SW480 (cell line): Measurements from ENCODE around the gene CA10.

Experiments used
- DNase-seq: peaks from one replicate; pipeline ENCODE4 v3.0.0-alpha.2; 2016; ENCODE audit warnings: low spot score

CA10 gene

GRCh38 chr17:51676691-51677487 is 481.6 kb downstream of the CA10 start:
- DNase-seq, result no peak

GRCh38 chr17:51674579-51675255 is 483.8 kb downstream of the CA10 start:
- DNase-seq, result no peak

- no peak for DNase-seq
These were observed 485.4 kb downstream of the CA10 start for GRCh38 chr17:51673070-51673469.

- no peak for DNase-seq
These were observed 486.4 kb downstream of the CA10 start for GRCh38 chr17:51672065-51672464.

GRCh38 chr17:51670899-51671298 is 487.6 kb downstream of the CA10 start:
- DNase-seq, result no peak

GRCh38 chr17:51668963-51669246 is 489.6 kb downstream of the CA10 start:
- no peak for DNase-seq

- no peak for DNase-seq
These were observed 490.2 kb downstream of the CA10 start for GRCh38 chr17:51668155-51668962.

- no peak for DNase-seq
These were observed 490.8 kb downstream of the CA10 start for GRCh38 chr17:51667706-51668083.

GRCh38 chr17:51666971-51667705 is 491.4 kb downstream of the CA10 start:
- DNase-seq, result peak; percentile 14

- DNase-seq, result no peak
These were observed 496.1 kb downstream of the CA10 start for GRCh38 chr17:51662204-51663056.

- DNase-seq, result no peak
These were observed 497.1 kb downstream of the CA10 start for GRCh38 chr17:51661403-51661802.

GRCh38 chr17:51660266-51660665 is 498.2 kb downstream of the CA10 start:
- DNase-seq, result no peak

- no peak for DNase-seq
These were observed 501.3 kb downstream of the CA10 start for GRCh38 chr17:51657224-51657623.

- no peak for DNase-seq
These were observed 504.6 kb downstream of the CA10 start for GRCh38 chr17:51653878-51654277.

GRCh38 chr17:51652529-51652928 is 506.0 kb downstream of the CA10 start:
- DNase-seq, result no peak

GRCh38 chr17:51651513-51652298 is 506.8 kb downstream of the CA10 start:
- DNase-seq, result no peak

GRCh38 chr17:51650772-51651171 is 507.7 kb downstream of the CA10 start:
- DNase-seq, result no peak

GRCh38 chr17:51650202-51650601 is 508.3 kb downstream of the CA10 start:
- DNase-seq, result peak; percentile 18

GRCh38 chr17:51647826-51648225 is 510.7 kb downstream of the CA10 start:
- DNase-seq, result no peak

- DNase-seq, result no peak
These were observed 511.4 kb downstream of the CA10 start for GRCh38 chr17:51647067-51647466.

- DNase-seq, result no peak
These were observed 512.0 kb downstream of the CA10 start for GRCh38 chr17:51646539-51646938.
